Loucy (cell line): Measurements from ENCODE around the gene TMEM60.

Experiments used
- CTCF ChIP-seq: fragments of 200-600 bp; sonication (generic); conservative IDR thresholded peaks from 2 replicates; pipeline ENCODE4 v1.5.1; 2014; ENCODE audit warnings: mild to moderate bottlenecking, antibody characterized with exemption, low read length
- EZH2phosphoT487 ChIP-seq: fragments of 200-600 bp; IDR thresholded peaks from 2 replicates; pipeline ENCODE4 v1.6.1; 2018; ENCODE audit warnings: antibody characterized with exemption, mild to moderate bottlenecking, moderate library complexity, borderline replicate concordance

- no peak for TF ChIP-seq EZH2phosphoT487
- no peak for TF ChIP-seq CTCF
Observed at GRCh38 chr7:77770316-77770715, 27.9 kb downstream of the TMEM60 start.
